Adrenal gland (tissue), 12 donors: ENCODE measurements around the gene ATP7A. TPM values are rescaled to one million over a fixed set of nuclear protein-coding genes. Genes with fewer than 3 reads are reported as not detected.

Experiments used
- DNase-seq, 7 donors: peaks; one replicate each; pipeline ENCODE4 v3.0.0-alpha.2; 2019 to 2020
- H3K27ac ChIP-seq, 5 donors: fragments of 200-600 bp; sonication (generic) in 4 of 5; 1 replicate in 3 of 5; 2 replicates in 2 of 5; pipeline versions ENCODE4 v1.5.1 to v1.8.0; 2016 to 2020; ENCODE audit warnings: mild to moderate bottlenecking in 1 of 5
- H3K27me3 ChIP-seq: fragments of 200-600 bp; 2 replicates; pipeline ENCODE4 v1.8.0; 2021
- H3K36me3 ChIP-seq, 2 donors: fragments of 200-600 bp; replicated peaks in 1 of 2; 1 replicate in 1 of 2; 2 replicates in 1 of 2; pipeline versions ENCODE4 v1.5.1 to v1.8.0; 2018 to 2022
- H3K4me1 ChIP-seq, 2 donors: fragments of 200-600 bp; replicated peaks in 1 of 2; 1 replicate in 1 of 2; 2 replicates in 1 of 2; pipeline versions ENCODE4 v1.5.1 to v1.8.0; 2018 to 2021
- H3K4me3 ChIP-seq, 4 donors: fragments of 200-600 bp; sonication (generic) in 3 of 4; one replicate each; pipeline ENCODE4 v1.5.1; 2016 to 2018
- H3K9me3 ChIP-seq, 3 donors: fragments of 200-600 bp; sonication (generic) in 1 of 3; replicated peaks in 1 of 3; 1 replicate in 2 of 3; 2 replicates in 1 of 3; pipeline versions ENCODE4 v1.5.1 to v1.8.0; 2016 to 2021
- POLR2A ChIP-seq, 2 donors: fragments of 450-650 bp; IDR thresholded peaks; one replicate each; pipeline ENCODE4 v1.6.1; 2017; ENCODE audit warnings: antibody characterized with exemption in 2 of 2, mild to moderate bottlenecking in 2 of 2, moderate library complexity in 1 of 2
- WGBS, 4 donors: extraction: QIAGEN DNeasy Blood & Tissue Kit in 2 of 4; methylation state at CpG; one replicate each; pipeline versions ENCODE4 v1.1.5 to v1.1.7; 2013 to 2017; 5-methylcytosine and 5-hydroxymethylcytosine counted together
- intact Hi-C, 2 donors: fragments of 100-400 bp; cut with DNase I; formaldehyde crosslinking; loops; one replicate each; pipeline versions ENCODE4 v1.14.1 to v1.15.0; 2022 to 2023
- polyA plus RNA-seq, 3 donors: library from polyadenylated mRNA; stranded (reverse); fragments of 200-250 nt in 2 of 3; fragments of 350-450 nt in 1 of 3; fragmentation: Illumina TruSeq in 1 of 3; extraction: RNeasy Lipid Tissue Mini Kit (QIAGEN cat#74804) in 1 of 3; gene quantifications; one replicate each; pipeline ENCODE4 v1.2.3, GENCODE V29; 2013 to 2014
- small RNA-seq, 2 donors: library from RNA; depleted of rRNA; stranded (forward); fragments of <200 nt; gene quantifications; one replicate each; pipeline ENCODE3, GENCODE V24; 2016
- total RNA-seq, 9 donors: library from RNA; depleted of rRNA in 4 of 9; stranded (reverse); fragments of >200 nt in 4 of 9; fragments of 120-200 nt in 1 of 9; fragmentation: NEBNext Ultra II Directional in 1 of 9; extraction: Animal tissue kit (Norgen Biotek cat#: 25700) in 1 of 9; gene quantifications; one replicate each; pipeline versions ENCODE4 v1.1.0 to v1.2.4, GENCODE V29; 2013 to 2023
- TF ChIP-seq, protein P1 (sequence below), 6 experiments: fragments of 450-650 bp in 4 of 6; fragments of 200-600 bp in 2 of 6; sonication (generic) in 1 of 6; IDR thresholded peaks; 1 replicate in 5 of 6; 2 replicates in 1 of 6; pipeline versions ENCODE4 v1.5.1 to v1.8.0; 2016 to 2021; ENCODE audit warnings: antibody characterized with exemption in 6 of 6, mild to moderate bottlenecking in 2 of 6, moderate library complexity in 1 of 6
- donor health status: healthy with polysubstance abuse.
- donor health status: Bipolar disorder and iron deficiency.
- donor health status: DM: yes; HTN: yes; CAD: no.
- donor health status: DM: no; HTN: no; CAD: no.
- donor health status: DM: no; HTN: no; CAD: no.
- donor health status: DM: yes; HTN: yes; CAD: no.

The ATP7A gene
- total and polyA plus RNA-seq, 12 donors: 2.6 to 20.9 (median 12.1) TPM

DNA sequence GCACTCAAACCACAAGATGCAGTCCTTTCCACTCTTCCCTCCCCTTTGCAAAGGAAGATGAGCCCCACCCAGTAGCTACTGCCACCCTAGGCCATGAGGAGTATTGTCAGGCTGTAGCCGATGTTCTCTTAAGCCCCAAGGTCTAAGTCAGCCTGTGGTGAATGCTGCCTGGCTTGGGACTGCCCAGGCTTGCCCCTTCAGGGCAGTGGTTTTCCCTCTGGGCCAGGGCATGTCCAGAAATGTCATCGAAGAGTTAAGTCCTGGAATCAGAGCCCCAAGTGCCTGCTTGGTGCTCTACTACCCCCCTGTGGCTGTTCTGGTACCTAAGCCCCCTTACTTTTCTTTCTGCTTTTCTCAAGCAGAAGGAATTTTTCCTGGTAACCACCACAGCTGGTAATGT lies 181.8 kb downstream of the ATP7A start:
- intact Hi-C loops: no loop called here
- no peaks in the 10 kb centered on the region for H3K4me1 ChIP-seq
- WGBS, 4 donors: 0 to 58% (median 35%) methylated on average over 1 to 2 of the region's 2 CpGs

DNA sequence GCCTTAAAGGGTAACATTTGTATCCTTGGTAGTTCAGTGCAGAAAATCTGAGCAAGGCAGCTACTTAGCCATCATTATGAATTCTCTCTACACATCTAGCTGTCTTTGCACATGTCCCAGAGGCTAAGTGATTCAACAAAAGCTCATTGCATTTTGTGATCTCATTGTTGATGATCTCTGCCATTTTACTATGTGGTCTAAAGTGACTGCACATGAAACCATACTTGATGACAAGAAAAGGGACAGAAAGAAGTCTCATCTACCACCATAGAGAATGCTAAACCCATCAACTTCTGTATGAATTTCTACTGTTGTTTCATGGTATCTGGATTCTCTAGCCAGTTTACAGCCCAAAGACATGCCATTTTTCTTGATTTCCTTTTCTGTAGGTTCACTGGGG lies 187.6 kb downstream of the ATP7A start:
- no peak for DNase-seq
- intact Hi-C loops: no loop called here
- no peaks in the 10 kb centered on the region for H3K36me3 ChIP-seq

More for the DNA sequence above, 181.8 kb downstream of the ATP7A start:
- Histone ChIP-seq H3K27ac (no peak overlapping the region), H3K36me3 (no peaks in the 10 kb centered on the region), H3K4me3 (no peak overlapping the region), H3K27me3 (peaks cover 18% of the 10 kb centered on the region), H3K9me3 (no peaks in the 10 kb centered on the region)
- no peak for TF ChIP-seq POLR2A (IDR thresholded peaks at IDR 0.05)
- TF ChIP-seq, protein P1, sequence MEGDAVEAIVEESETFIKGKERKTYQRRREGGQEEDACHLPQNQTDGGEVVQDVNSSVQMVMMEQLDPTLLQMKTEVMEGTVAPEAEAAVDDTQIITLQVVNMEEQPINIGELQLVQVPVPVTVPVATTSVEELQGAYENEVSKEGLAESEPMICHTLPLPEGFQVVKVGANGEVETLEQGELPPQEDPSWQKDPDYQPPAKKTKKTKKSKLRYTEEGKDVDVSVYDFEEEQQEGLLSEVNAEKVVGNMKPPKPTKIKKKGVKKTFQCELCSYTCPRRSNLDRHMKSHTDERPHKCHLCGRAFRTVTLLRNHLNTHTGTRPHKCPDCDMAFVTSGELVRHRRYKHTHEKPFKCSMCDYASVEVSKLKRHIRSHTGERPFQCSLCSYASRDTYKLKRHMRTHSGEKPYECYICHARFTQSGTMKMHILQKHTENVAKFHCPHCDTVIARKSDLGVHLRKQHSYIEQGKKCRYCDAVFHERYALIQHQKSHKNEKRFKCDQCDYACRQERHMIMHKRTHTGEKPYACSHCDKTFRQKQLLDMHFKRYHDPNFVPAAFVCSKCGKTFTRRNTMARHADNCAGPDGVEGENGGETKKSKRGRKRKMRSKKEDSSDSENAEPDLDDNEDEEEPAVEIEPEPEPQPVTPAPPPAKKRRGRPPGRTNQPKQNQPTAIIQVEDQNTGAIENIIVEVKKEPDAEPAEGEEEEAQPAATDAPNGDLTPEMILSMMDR (IDR thresholded peaks at IDR 0.05): peak in 3 of 6 experiments; percentile 20 to 27 (median 24)
- no peak for DNase-seq

More for the DNA sequence above, 187.6 kb downstream of the ATP7A start:
- Histone ChIP-seq H3K4me3 (no peak overlapping the region), H3K4me1 (peaks cover 0 to 1% of the 10 kb centered on the region in 2 donors), H3K9me3 (no peaks in the 10 kb centered on the region), H3K27ac (no peak overlapping the region), H3K27me3 (peaks cover 17% of the 10 kb centered on the region)
- TF ChIP-seq, protein P1 (IDR thresholded peaks at IDR 0.05): no peak
- TF ChIP-seq POLR2A (IDR thresholded peaks at IDR 0.05): no peak

Small RNAs within 50 kb of the gene (small RNA-seq; reads per million reads assigned to genes)
- 0 reads per million in 2 donors for gene RN7SL460P

Other genes with a start within 250 kb of the ATP7A start
- 100 to 1,000 TPM in 1 of 9 donors, 10 to 100 TPM in 8; 45.7 to 101 (median 76.6) TPM for gene ATRX, start 124.5 kb upstream of the ATP7A start, total RNA-seq
- gene ATRX, start 124.5 kb upstream of the ATP7A start, polyA plus RNA-seq: 10 to 100 TPM; 10.3 to 37.2 (median 35.8) TPM
- 10 to 100 TPM; 22.9 to 77.0 (median 50.3) TPM for gene MAGT1, start 15.3 kb upstream of the ATP7A start, total RNA-seq
- 10 to 100 TPM in 1 of 3 donors, 1 to 10 TPM in 2; 8.5 to 73.2 (median 9.3) TPM for gene MAGT1, start 15.3 kb upstream of the ATP7A start, polyA plus RNA-seq
- gene COX7B, start 11.2 kb upstream of the ATP7A start, total RNA-seq: 100 to 1,000 TPM; 164 to 523 (median 279) TPM
- gene COX7B, start 11.2 kb upstream of the ATP7A start, polyA plus RNA-seq: 1,000 to 10,000 TPM in 1 of 3 donors, 100 to 1,000 TPM in 2; 603 to 1,027 (median 697) TPM
- gene PGAM4, start 58.9 kb downstream of the ATP7A start, total RNA-seq: under 1 TPM in 1 of 9 donors, not detected in 8; 0.42 TPM
- under 1 TPM in 1 of 3 donors, not detected in 2; 0.26 TPM for gene PGAM4, start 58.9 kb downstream of the ATP7A start, polyA plus RNA-seq
- gene PGK1, start 193.6 kb downstream of the ATP7A start, total RNA-seq: 100 to 1,000 TPM; 143 to 524 (median 344) TPM
- gene PGK1, start 193.6 kb downstream of the ATP7A start, polyA plus RNA-seq: 100 to 1,000 TPM in 1 of 3 donors, 10 to 100 TPM in 2; 69.4 to 436 (median 90.1) TPM
- gene TAF9B, start 229.0 kb downstream of the ATP7A start, total RNA-seq: 10 to 100 TPM in 6 of 9 donors, 1 to 10 TPM in 3; 6.6 to 14.6 (median 11.6) TPM
- 10 to 100 TPM in 1 of 3 donors, 1 to 10 TPM in 2; 8.1 to 13.9 (median 8.8) TPM for gene TAF9B, start 229.0 kb downstream of the ATP7A start, polyA plus RNA-seq